Chondrocyte (in vitro differentiated cells): ENCODE measurements around the gene HBEGF. TPM values are rescaled to one million over a fixed set of nuclear protein-coding genes. Genes with fewer than 3 reads are reported as not detected.

Experiments used
- DNase-seq: peaks from one replicate; pipeline ENCODE4 v3.0.0; 2021; ENCODE audit warnings: mixed read lengths, low spot score
- H3K27ac Mint-ChIP-seq: one replicate; pipeline ENCODE4 v1.8.0; 2021; ENCODE audit warnings: mild to moderate bottlenecking, moderate library complexity, mixed read lengths; ENCODE audit not compliant: unreplicated experiment
- H3K27me3 Mint-ChIP-seq: 2 replicates; pipeline ENCODE4 v1.8.0; 2021; ENCODE audit warnings: low read depth, mixed read lengths
- H3K36me3 Mint-ChIP-seq: 2 replicates; pipeline ENCODE4 v1.8.0; 2021; ENCODE audit warnings: low read depth, mixed read lengths
- H3K4me1 Mint-ChIP-seq: 2 replicates; pipeline ENCODE4 v1.8.0; 2021; ENCODE audit warnings: low read depth, mild to moderate bottlenecking, mixed read lengths
- H3K4me3 Mint-ChIP-seq: one replicate; pipeline ENCODE4 v1.8.0; 2021; ENCODE audit warnings: mild to moderate bottlenecking, moderate library complexity, mixed read lengths; ENCODE audit not compliant: unreplicated experiment
- H3K9me3 Mint-ChIP-seq: 2 replicates; pipeline ENCODE4 v1.8.0; 2021; ENCODE audit warnings: low read depth, mixed read lengths
- CTCF ChIP-seq: fragments of 200-600 bp; sonication (generic); IDR thresholded peaks from 2 replicates; pipeline ENCODE4 v1.5.0; 2021; ENCODE audit warnings: antibody characterized with exemption, mild to moderate bottlenecking, moderate library complexity
- long read RNA-seq: library from polyadenylated mRNA; stranded (forward); transcript quantifications from one replicate; pipeline ENCODE4 v2.0.0, GENCODE V29; 2021
- total RNA-seq: library from RNA; stranded (reverse); gene quantifications from 3 replicates; pipeline ENCODE4 v1.2.1, GENCODE V29; 2021

Gene HBEGF
- 2.8 to 8.0 TPM (median 7.2 TPM) in 3 replicates for total RNA-seq
- long read RNA-seq, transcript HBEGF-201 (6 exons, 2,386 nt), result major isoform, 8 of 11 reads
- long read RNA-seq, partial matches to known transcripts, result 0 of 11 reads
- long read RNA-seq, other reads (novel, unspliced or antisense), result 1 of 11 reads

GRCh38 chr5:140346348-140347221 is at the start of gene HBEGF:
TSS of gene HBEGF (minus strand) at chr5:140346603. CDS start at chr5:140346328, 275 bp downstream.
- H3K9me3 Mint-ChIP-seq, result no peaks in the 10 kb centered on the region
- H3K36me3 Mint-ChIP-seq, result no peaks in the 10 kb centered on the region
- TF ChIP-seq CTCF, result peak; percentile 67
- H3K27me3 Mint-ChIP-seq, result peaks cover 3% of the 10 kb centered on the region
- H3K27ac Mint-ChIP-seq, result peak within 1 kb of the TSS; percentile 54
- DNase-seq, result peak; percentile 44
- H3K4me1 Mint-ChIP-seq, result peaks cover 24% of the 10 kb centered on the region
- peak within 1 kb of the TSS; percentile 82 for H3K4me3 Mint-ChIP-seq

- H3K27ac Mint-ChIP-seq, result no peak overlapping the region
- no peak for TF ChIP-seq CTCF
- no peaks in the 10 kb centered on the region for H3K9me3 Mint-ChIP-seq
- no peak overlapping the region for H3K4me3 Mint-ChIP-seq
- H3K36me3 Mint-ChIP-seq, result no peaks in the 10 kb centered on the region
- H3K27me3 Mint-ChIP-seq, result no peaks in the 10 kb centered on the region
- no peaks in the 10 kb centered on the region for H3K4me1 Mint-ChIP-seq
- DNase-seq, result no peak
Observed at GRCh38 chr5:140393738-140394137, 47.3 kb upstream of the HBEGF start.

GRCh38 chr5:140391732-140392131 is 45.3 kb upstream of the HBEGF start:
- DNase-seq, result no peak
- no peak overlapping the region for H3K27ac Mint-ChIP-seq
- no peak for TF ChIP-seq CTCF
- H3K36me3 Mint-ChIP-seq, result no peaks in the 10 kb centered on the region
- H3K4me3 Mint-ChIP-seq, result no peak overlapping the region
- H3K27me3 Mint-ChIP-seq, result no peaks in the 10 kb centered on the region
- no peaks in the 10 kb centered on the region for H3K4me1 Mint-ChIP-seq
- H3K9me3 Mint-ChIP-seq, result no peaks in the 10 kb centered on the region

- H3K36me3 Mint-ChIP-seq, result no peaks in the 10 kb centered on the region
Observed at GRCh38 chr5:140391312-140391711, 44.9 kb upstream of the HBEGF start.

More at GRCh38 chr5:140391312-140391711, 44.9 kb upstream of the HBEGF start:
- Mint-ChIP-seq H3K9me3 (no peaks in the 10 kb centered on the region), H3K4me3 (no peak overlapping the region), H3K4me1 (no peaks in the 10 kb centered on the region), H3K27ac (no peak overlapping the region), H3K27me3 (no peaks in the 10 kb centered on the region)
- DNase-seq, result no peak
- no peak for TF ChIP-seq CTCF
